Ovary (tissue), 3 donors: ENCODE results near the gene DDX18.

Experiments used
- EP300 ChIP-seq: sonication (generic); formaldehyde crosslinking; IDR thresholded peaks from one replicate; pipeline ENCODE4 v1.6.1; 2017; ENCODE audit warnings: antibody characterized with exemption
- POLR2A ChIP-seq: fragments of 450-650 bp; IDR thresholded peaks from one replicate; pipeline ENCODE4 v1.6.1; 2017; ENCODE audit warnings: antibody characterized with exemption, mild to moderate bottlenecking, moderate library complexity
- TF ChIP-seq, protein P1 (sequence below), 3 donors: fragments of 450-650 bp in 2 of 3; fragments of 200-600 bp in 1 of 3; IDR thresholded peaks; one replicate each; pipeline versions ENCODE4 v1.5.1 to v1.8.0; 2016 to 2022; ENCODE audit warnings: antibody characterized with exemption in 3 of 3, mild to moderate bottlenecking in 1 of 3
- donor health status: DM: no; HTN: no; CAD: no.

DNA sequence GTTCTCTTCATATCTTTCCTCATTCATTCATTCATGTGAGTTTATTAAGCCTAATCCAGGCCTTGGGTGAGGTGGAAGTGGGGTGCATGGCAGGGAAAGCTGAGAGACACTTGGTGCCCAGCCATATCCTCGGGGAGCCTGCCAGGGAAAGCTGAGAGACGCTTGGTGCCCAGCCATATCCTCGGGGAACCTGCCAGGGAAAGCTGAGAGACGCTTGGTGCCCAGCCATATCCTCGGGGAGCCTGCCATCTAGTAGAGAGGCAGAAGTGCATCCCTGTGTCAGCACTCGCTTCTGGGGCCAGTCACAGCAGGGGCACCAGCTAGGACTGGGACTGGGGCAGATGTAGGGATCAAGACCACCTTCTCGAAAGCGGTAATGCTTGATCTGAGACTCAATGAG, 39.4 kb downstream of the DDX18 start:
- TF ChIP-seq POLR2A: no peak
- TF ChIP-seq, protein P1, sequence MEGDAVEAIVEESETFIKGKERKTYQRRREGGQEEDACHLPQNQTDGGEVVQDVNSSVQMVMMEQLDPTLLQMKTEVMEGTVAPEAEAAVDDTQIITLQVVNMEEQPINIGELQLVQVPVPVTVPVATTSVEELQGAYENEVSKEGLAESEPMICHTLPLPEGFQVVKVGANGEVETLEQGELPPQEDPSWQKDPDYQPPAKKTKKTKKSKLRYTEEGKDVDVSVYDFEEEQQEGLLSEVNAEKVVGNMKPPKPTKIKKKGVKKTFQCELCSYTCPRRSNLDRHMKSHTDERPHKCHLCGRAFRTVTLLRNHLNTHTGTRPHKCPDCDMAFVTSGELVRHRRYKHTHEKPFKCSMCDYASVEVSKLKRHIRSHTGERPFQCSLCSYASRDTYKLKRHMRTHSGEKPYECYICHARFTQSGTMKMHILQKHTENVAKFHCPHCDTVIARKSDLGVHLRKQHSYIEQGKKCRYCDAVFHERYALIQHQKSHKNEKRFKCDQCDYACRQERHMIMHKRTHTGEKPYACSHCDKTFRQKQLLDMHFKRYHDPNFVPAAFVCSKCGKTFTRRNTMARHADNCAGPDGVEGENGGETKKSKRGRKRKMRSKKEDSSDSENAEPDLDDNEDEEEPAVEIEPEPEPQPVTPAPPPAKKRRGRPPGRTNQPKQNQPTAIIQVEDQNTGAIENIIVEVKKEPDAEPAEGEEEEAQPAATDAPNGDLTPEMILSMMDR (IDR thresholded peaks at IDR 0.05): no peak
- TF ChIP-seq EP300: no peak
